ENCODE results near the gene OMG. TPM values are rescaled to one million over a fixed set of nuclear protein-coding genes. Genes with fewer than 3 reads are reported as not detected.
"Not testable (repeated sequence)": the region's sequence is repeated elsewhere in the genome, so short reads cannot be mapped to it uniquely, and the experiment has no call there.

Gene OMG
- total and polyA plus RNA-seq, 4 donors = 0.65 TPM; not detected in 3

DNA sequence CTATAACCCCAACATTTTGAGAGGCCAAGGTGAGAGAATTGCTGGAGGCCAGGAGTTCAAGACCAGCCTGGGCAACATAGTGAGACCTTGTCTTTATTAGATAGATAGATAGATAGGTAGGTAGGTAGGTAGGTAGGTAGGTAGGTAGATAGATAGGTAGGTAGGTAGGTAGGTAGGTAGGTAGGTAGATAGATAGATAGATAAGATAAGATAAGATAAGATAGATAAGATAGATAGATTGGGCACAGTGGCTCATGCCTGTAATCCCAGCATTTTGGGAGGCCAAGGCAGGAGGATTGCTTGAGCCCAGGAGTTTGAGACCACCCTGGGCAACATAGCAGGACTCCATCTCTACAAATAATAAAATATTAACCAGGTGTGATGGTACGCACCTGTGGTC is 34.1 kb downstream of the OMG start:
- DNase-seq; ATAC-seq (ENCODE audit: low FRiP score); H3K36me3 ChIP-seq (ENCODE audit: control insufficient read depth in 1 of 2, insufficient read depth in 2 of 2, low read length in 1 of 2); H3K27me3 ChIP-seq (ENCODE audit: control insufficient read depth in 1 of 2, insufficient read depth in 2 of 2, low read length in 1 of 2); H3K27ac ChIP-seq (ENCODE audit: low read depth in 1 of 2, low read length in 2 of 2); intact Hi-C loops (cut with DNase I); H3K4me3 ChIP-seq (ENCODE audit: low read length in 2 of 2); H3K4me1 ChIP-seq (ENCODE audit: control insufficient read depth in 1 of 2, insufficient read depth in 2 of 2, low read length in 2 of 2); H3K9me3 ChIP-seq (ENCODE audit: control insufficient read depth, low read length): not testable (repeated sequence)
- 95 to 96% methylated on average over 1 of the region's 1 CpG for WGBS, 2 donors

DNA sequence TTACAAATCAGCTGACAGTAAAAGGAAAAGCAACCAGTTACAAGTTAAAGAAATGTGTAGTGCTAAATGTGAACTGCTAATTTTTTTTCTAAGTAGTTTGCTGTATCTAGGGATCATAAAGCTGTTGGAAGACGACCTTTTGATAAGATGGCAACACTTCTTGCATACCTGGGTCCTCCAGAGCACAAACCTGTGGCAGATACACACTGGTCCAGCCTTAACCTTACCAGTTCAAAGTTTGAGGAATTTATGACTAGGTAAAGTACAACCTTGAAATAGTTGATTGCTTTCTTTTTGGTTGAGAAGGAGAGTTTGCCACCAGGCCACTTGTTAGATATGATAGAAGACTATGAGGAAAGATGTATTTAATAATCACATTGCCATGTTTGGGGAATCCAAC is 35.4 kb downstream of the OMG start:
- Histone ChIP-seq H3K27ac (ENCODE audit: low read depth in 1 of 2, low read length in 2 of 2) (no peak overlapping the region), H3K36me3 (ENCODE audit: control insufficient read depth in 1 of 2, insufficient read depth in 2 of 2, low read length in 1 of 2) (peaks cover 0 to 3% of the 10 kb centered on the region in 2 donors), H3K27me3 (ENCODE audit: control insufficient read depth in 1 of 2, insufficient read depth in 2 of 2, low read length in 1 of 2) (no peaks in the 10 kb centered on the region), H3K4me3 (ENCODE audit: low read length in 2 of 2) (no peak overlapping the region), H3K4me1 (ENCODE audit: control insufficient read depth in 1 of 2, insufficient read depth in 2 of 2, low read length in 2 of 2) (no peaks in the 10 kb centered on the region), H3K9me3 (ENCODE audit: control insufficient read depth, low read length) (no peaks in the 10 kb centered on the region)
- 64 to 68% methylated on average over 1 of the region's 1 CpG for WGBS, 2 donors
- intact Hi-C loops (cut with DNase I) = no loop called here
- no peak for DNase-seq
- ATAC-seq (ENCODE audit: low FRiP score) = no peak

DNA sequence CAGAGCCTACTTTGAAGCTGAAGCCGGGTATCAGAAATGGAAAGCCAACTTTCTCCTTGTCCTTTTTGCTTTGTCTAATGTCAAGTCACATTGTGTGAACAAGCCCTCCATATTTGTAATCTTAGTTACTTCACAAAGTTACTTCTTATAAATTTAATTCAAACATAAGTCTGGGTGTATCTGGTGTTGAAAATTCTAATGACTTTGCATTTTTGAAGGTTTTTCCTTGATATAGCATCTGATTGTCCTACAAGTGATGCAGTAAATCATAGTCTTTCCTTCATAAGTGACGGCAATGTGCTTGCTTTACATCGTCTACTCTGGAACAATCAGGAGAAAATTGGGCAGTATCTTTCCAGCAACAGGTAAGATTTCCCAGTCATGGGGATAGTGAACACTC is 36.9 kb downstream of the OMG start:
- no peak overlapping the region for H3K27ac ChIP-seq (ENCODE audit: low read depth in 1 of 2, low read length in 2 of 2)
- WGBS, 2 donors = 88% methylated on average over 3 of the region's 3 CpGs
- no peak overlapping the region for H3K4me3 ChIP-seq (ENCODE audit: low read length in 2 of 2)
- no peaks in the 10 kb centered on the region for H3K36me3 ChIP-seq (ENCODE audit: control insufficient read depth in 1 of 2, insufficient read depth in 2 of 2, low read length in 1 of 2)
- DNase-seq = no peak
- no peaks in the 10 kb centered on the region for H3K9me3 ChIP-seq (ENCODE audit: control insufficient read depth, low read length)
- H3K27me3 ChIP-seq (ENCODE audit: control insufficient read depth in 1 of 2, insufficient read depth in 2 of 2, low read length in 1 of 2) = no peaks in the 10 kb centered on the region
- H3K4me1 ChIP-seq (ENCODE audit: control insufficient read depth in 1 of 2, insufficient read depth in 2 of 2, low read length in 2 of 2) = no peaks in the 10 kb centered on the region
- intact Hi-C loops (cut with DNase I) = no loop called here
- ATAC-seq (ENCODE audit: low FRiP score) = no peak

DNA sequence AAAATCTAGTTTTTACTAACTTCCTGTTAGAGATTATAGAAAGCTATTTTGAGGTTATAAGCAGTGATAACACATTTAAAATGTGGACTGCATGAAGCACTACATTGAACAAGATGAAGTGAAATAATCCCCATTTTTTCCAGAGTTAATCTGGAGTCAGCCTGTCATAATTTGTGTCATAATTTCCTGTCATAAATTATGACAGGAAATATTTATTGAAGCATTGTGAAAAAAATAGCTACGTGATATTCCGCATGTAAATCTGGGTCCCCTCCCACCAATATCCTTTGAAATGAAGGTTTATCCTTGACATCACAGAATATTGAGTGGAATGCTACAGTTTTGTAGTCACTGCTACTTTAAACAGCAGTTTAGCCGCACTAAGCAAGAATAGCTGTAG is 40.1 kb downstream of the OMG start:
- ATAC-seq (ENCODE audit: low FRiP score) = no peak
- Histone ChIP-seq H3K9me3 (ENCODE audit: control insufficient read depth, low read length) (no peaks in the 10 kb centered on the region), H3K36me3 (ENCODE audit: control insufficient read depth in 1 of 2, insufficient read depth in 2 of 2, low read length in 1 of 2) (no peaks in the 10 kb centered on the region), H3K27ac (ENCODE audit: low read depth in 1 of 2, low read length in 2 of 2) (no peak overlapping the region), H3K4me1 (ENCODE audit: control insufficient read depth in 1 of 2, insufficient read depth in 2 of 2, low read length in 2 of 2) (no peaks in the 10 kb centered on the region), H3K27me3 (ENCODE audit: control insufficient read depth in 1 of 2, insufficient read depth in 2 of 2, low read length in 1 of 2) (no peaks in the 10 kb centered on the region), H3K4me3 (ENCODE audit: low read length in 2 of 2) (no peak overlapping the region)
- WGBS, 2 donors = 66 to 68% methylated on average over 3 of the region's 3 CpGs
- intact Hi-C loops (cut with DNase I) = no loop called here
- DNase-seq = no peak

DNA sequence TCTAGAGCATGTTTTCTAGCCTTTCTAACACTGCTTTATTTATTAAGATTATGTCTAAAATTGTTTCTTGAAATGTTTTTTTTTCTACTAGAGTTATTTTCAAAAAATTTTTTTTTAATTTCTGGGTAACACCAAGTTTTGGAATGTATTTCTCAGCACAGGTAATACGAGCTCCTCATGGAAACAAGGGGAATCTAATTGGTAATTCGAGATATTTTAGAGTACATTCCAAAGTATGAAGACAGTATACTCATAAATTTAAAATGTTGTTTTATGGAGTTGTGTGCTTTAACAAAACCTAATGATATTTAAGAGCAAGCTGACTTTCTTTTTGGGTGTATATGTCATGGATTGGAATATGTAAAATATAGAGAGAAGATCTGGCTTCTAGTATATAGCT is 42.4 kb downstream of the OMG start:
- no peak for DNase-seq
- intact Hi-C loops (cut with DNase I) = no loop called here
- no peaks in the 10 kb centered on the region for H3K36me3 ChIP-seq (ENCODE audit: control insufficient read depth in 1 of 2, insufficient read depth in 2 of 2, low read length in 1 of 2)

DNA sequence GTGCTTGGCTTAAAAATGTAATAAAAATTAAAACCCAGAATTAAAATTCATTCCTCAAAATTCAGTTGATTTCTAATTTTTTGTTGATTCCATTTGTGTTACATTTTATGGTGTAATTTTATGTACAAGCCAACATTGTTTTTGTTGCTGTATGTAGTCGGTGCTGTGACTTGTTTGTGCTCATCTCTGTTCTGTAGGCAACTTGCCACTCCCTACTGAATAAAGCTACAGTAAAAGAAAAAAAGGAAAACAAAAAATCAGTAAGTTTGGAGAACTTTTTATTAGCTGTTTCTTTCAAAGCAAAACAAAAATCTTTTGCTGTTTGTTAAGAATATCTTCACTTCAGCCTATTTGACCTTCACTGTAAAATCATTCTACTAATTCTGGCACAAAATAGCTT is 44.3 kb downstream of the OMG start:
- Histone ChIP-seq H3K9me3 (ENCODE audit: control insufficient read depth, low read length) (no peaks in the 10 kb centered on the region), H3K4me1 (ENCODE audit: control insufficient read depth in 1 of 2, insufficient read depth in 2 of 2, low read length in 2 of 2) (no peaks in the 10 kb centered on the region), H3K4me3 (ENCODE audit: low read length in 2 of 2) (no peak overlapping the region), H3K27ac (ENCODE audit: low read depth in 1 of 2, low read length in 2 of 2) (no peak overlapping the region), H3K36me3 (ENCODE audit: control insufficient read depth in 1 of 2, insufficient read depth in 2 of 2, low read length in 1 of 2) (no peaks in the 10 kb centered on the region), H3K27me3 (ENCODE audit: control insufficient read depth in 1 of 2, insufficient read depth in 2 of 2, low read length in 1 of 2) (no peaks in the 10 kb centered on the region)
- intact Hi-C loops (cut with DNase I) = no loop called here
- DNase-seq (no peak), ATAC-seq (ENCODE audit: low FRiP score) (no peak)
- 95% methylated on average over 1 of the region's 1 CpG for WGBS, 2 donors

More for the DNA sequence above, 42.4 kb downstream of the OMG start:
- Histone ChIP-seq H3K4me1 (ENCODE audit: control insufficient read depth in 1 of 2, insufficient read depth in 2 of 2, low read length in 2 of 2) (no peaks in the 10 kb centered on the region), H3K4me3 (ENCODE audit: low read length in 2 of 2) (no peak overlapping the region), H3K27ac (ENCODE audit: low read depth in 1 of 2, low read length in 2 of 2) (no peak overlapping the region), H3K27me3 (ENCODE audit: control insufficient read depth in 1 of 2, insufficient read depth in 2 of 2, low read length in 1 of 2) (no peaks in the 10 kb centered on the region), H3K9me3 (ENCODE audit: control insufficient read depth, low read length) (no peaks in the 10 kb centered on the region)
- no peak for ATAC-seq (ENCODE audit: low FRiP score)
- WGBS, 2 donors = 90 to 92% methylated on average over 2 of the region's 2 CpGs

DNA sequence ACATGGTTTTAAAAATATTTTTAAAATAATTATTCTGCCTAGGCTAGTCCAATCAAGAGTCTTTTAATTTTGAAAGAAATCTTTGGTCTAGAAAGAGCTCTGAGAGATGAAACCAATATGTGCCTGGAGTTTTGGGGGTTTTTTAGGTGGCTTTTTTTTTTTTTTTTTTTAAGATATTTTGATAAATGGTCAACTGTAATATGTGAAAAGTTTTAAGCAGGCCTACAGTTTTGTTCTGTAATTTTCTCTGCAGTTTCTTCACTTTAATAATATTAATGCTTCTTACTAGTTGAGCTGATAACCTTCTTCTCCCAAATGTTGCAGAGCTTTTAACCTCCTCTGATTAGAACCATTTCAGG is 45.1 kb downstream of the OMG start:
- Histone ChIP-seq H3K4me1 (ENCODE audit: control insufficient read depth in 1 of 2, insufficient read depth in 2 of 2, low read length in 2 of 2) (no peaks in the 10 kb centered on the region), H3K27me3 (ENCODE audit: control insufficient read depth in 1 of 2, insufficient read depth in 2 of 2, low read length in 1 of 2) (no peaks in the 10 kb centered on the region), H3K9me3 (ENCODE audit: control insufficient read depth, low read length) (no peaks in the 10 kb centered on the region), H3K36me3 (ENCODE audit: control insufficient read depth in 1 of 2, insufficient read depth in 2 of 2, low read length in 1 of 2) (no peaks in the 10 kb centered on the region), H3K4me3 (ENCODE audit: low read length in 2 of 2) (no peak overlapping the region), H3K27ac (ENCODE audit: low read depth in 1 of 2, low read length in 2 of 2) (no peak overlapping the region)
- intact Hi-C loops (cut with DNase I) = no loop called here
- no peak for DNase-seq
- ATAC-seq (ENCODE audit: low FRiP score) = no peak

DNA sequence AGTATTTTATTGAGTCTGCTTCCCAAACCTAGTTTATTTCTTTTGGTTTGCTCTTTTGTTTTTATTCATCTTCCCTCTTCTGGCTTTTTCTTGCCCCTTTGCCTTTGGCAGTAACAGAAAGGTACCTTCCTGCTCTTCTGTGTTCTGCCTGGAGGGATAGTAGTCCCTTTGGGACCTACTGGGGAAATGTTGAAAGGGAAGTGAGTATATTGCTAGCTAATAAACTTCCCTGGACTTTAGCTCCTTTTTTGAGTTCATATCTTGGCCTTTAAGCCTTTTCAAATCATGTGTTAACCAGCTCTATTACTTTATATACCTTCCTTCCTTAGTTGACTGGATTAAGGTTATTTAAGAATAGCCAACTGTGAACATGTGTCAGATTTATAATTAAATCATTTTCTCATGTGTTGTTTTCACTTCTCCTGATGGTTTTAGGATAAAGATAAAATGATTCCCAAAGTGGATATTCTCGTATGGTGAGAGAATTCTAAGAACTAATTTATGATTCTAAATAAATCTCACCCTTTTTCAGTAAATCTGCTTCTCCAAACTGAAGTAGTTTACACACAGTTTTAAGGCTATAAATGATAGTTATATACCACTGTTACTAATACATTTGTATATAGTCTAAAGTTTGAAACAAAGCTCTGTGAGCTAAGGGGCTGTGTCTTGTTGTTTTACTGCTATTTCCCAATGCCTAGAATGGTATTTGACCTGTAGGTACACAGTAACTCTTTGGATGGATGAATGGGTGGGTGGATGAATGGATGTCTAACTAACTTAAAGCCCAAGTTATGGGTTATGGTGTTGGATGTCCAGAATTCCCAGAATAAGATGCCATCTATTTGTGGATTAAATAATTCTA is 45.7 kb downstream of the OMG start:
- intact Hi-C loops (cut with DNase I) = no loop called here
- H3K27me3 ChIP-seq (ENCODE audit: control insufficient read depth in 1 of 2, insufficient read depth in 2 of 2, low read length in 1 of 2) = no peaks in the 10 kb centered on the region
- H3K9me3 ChIP-seq (ENCODE audit: control insufficient read depth, low read length) = no peaks in the 10 kb centered on the region
- no peak for ATAC-seq (ENCODE audit: low FRiP score)
- DNase-seq = no peak
- H3K27ac ChIP-seq (ENCODE audit: low read depth in 1 of 2, low read length in 2 of 2) = no peak overlapping the region
- H3K4me3 ChIP-seq (ENCODE audit: low read length in 2 of 2) = no peak overlapping the region
- H3K36me3 ChIP-seq (ENCODE audit: control insufficient read depth in 1 of 2, insufficient read depth in 2 of 2, low read length in 1 of 2) = no peaks in the 10 kb centered on the region
- H3K4me1 ChIP-seq (ENCODE audit: control insufficient read depth in 1 of 2, insufficient read depth in 2 of 2, low read length in 2 of 2) = no peaks in the 10 kb centered on the region
- WGBS, 2 donors = 67 to 70% methylated on average over 1 of the region's 1 CpG

DNA sequence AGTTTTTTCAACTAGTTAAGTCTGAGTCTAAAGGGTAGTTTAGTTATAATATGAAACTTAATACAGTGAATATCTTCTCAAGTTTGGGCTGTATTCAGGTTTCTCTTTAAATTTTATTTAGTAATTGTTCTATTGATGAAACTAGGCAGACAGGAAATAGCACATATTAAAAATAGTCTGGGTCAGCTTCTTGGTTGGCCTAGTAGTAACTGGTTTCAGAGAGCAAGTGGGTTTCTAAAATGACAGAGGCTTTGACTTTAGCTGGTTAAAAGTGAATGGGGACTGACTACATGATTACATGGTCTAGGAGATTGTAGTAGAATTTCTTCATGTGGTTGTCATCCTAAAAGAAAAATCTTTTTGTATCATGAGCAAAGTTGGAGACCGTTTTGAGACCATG is 46.8 kb downstream of the OMG start:
- H3K27ac ChIP-seq (ENCODE audit: low read depth in 1 of 2, low read length in 2 of 2) = no peak overlapping the region
- no peak overlapping the region for H3K4me3 ChIP-seq (ENCODE audit: low read length in 2 of 2)
- H3K4me1 ChIP-seq (ENCODE audit: control insufficient read depth in 1 of 2, insufficient read depth in 2 of 2, low read length in 2 of 2) = no peaks in the 10 kb centered on the region
- H3K9me3 ChIP-seq (ENCODE audit: control insufficient read depth, low read length) = no peaks in the 10 kb centered on the region
- 67 to 79% methylated on average over 1 of the region's 1 CpG for WGBS, 2 donors
- intact Hi-C loops (cut with DNase I) = no loop called here
- no peaks in the 10 kb centered on the region for H3K27me3 ChIP-seq (ENCODE audit: control insufficient read depth in 1 of 2, insufficient read depth in 2 of 2, low read length in 1 of 2)
- DNase-seq (no peak), ATAC-seq (ENCODE audit: low FRiP score) (no peak)
- H3K36me3 ChIP-seq (ENCODE audit: control insufficient read depth in 1 of 2, insufficient read depth in 2 of 2, low read length in 1 of 2) = peaks cover 0 to 1% of the 10 kb centered on the region in 2 donors
